ENCODE results near the gene HOXA6. TPM values are rescaled to one million over a fixed set of nuclear protein-coding genes. Genes with fewer than 3 reads are reported as not detected.

The HOXA6 gene
- total RNA-seq, 4 donors from 2014 or later, result 11.1 to 30.9 (median 18.7) TPM

- Histone ChIP-seq H3K9me3 (no peaks in the 10 kb centered on the region), H3K27ac (no peak overlapping the region), H3K4me1 (peaks cover 0 to 50% (median 1%) of the 10 kb centered on the region in 4 donors), H3K4me3 (no peak overlapping the region), H3K27me3 (peaks cover 0 to 38% of the 10 kb centered on the region in 2 donors), H3K36me3 (peaks cover 0 to 23% (median 0%) of the 10 kb centered on the region in 3 donors)
- DNase-seq (ENCODE audit: low spot score in 2 of 2), result no peak
- 63 to 68% methylated on average over 1 of the region's 1 CpG for WGBS, 2 donors
- TF ChIP-seq EP300 (IDR thresholded peaks at IDR 0.05) (no peak), POLR2A (IDR thresholded peaks at IDR 0.05) (no peak), CTCF (IDR thresholded peaks at IDR 0.05) (no peak)
These were observed 28.1 kb downstream of the HOXA6 start for GRCh38 chr7:27119412-27119911.

DNA sequence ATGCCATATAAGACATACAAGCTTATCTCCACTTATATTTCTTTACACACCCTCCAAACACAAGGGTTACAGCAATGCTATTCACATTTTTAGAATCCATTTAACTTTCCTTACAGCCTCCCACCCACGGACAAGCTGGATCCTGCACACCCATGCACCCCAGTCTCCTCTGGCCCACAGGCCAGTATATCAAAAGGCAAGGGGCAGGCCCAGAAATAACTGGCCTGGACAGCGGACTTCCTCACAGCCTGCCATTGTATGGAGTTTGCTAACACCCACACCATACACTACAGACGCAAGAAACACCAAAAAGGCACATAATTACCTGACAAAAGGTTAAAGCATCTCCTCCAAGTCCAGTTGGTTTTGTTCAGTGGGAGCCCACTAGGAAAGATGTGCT is 29.0 kb downstream of the HOXA6 start:
- H3K27me3 ChIP-seq, result peaks cover 0 to 40% of the 10 kb centered on the region in 2 donors
- no peak overlapping the region for H3K4me3 ChIP-seq
- peak overlapping the region in 1 of 4 donors; percentile 29 for H3K27ac ChIP-seq
- TF ChIP-seq EP300 (IDR thresholded peaks at IDR 0.05) (no peak), CTCF (IDR thresholded peaks at IDR 0.05) (no peak), POLR2A (IDR thresholded peaks at IDR 0.05) (no peak)
- no peak for DNase-seq (ENCODE audit: low spot score in 2 of 2)
- peaks cover 0 to 16% (median 0%) of the 10 kb centered on the region in 3 donors for H3K36me3 ChIP-seq
- H3K9me3 ChIP-seq, result no peaks in the 10 kb centered on the region
- peaks cover 0 to 52% (median 1%) of the 10 kb centered on the region in 4 donors for H3K4me1 ChIP-seq
- WGBS, 2 donors, result 47 to 52% methylated on average over 3 of the region's 3 CpGs

DNA sequence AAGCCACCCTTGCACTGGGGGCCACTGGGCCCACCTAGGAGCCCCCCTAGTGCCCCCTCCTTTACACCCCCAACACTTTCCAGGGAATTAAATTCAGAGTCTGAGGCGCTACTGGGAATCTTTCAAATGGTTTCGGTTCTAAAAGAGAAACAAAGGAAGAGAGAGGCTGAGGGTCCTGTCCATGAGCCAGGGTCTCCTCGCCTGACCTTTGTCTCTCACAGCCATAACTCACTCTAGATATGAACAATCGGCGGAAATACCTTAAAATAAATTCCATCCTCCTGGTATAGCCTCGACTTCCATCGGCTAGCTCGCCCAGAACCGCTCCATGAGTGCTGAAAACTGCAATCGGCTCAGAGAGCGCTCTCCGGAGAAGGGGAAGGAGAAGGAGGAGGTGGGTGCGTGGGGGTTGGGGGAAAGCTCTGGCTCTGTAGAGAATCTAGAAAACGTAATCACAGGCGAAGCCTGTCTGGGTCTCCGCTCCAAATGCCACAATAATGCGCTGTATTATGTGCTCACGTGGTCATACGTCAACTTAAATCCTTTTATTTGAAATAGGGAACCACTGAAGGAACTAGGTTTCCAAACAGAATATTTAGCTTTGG is 29.6 kb downstream of the HOXA6 start:
- 59 to 62% methylated on average over 19 of the region's 19 CpGs for WGBS, 2 donors
- peak overlapping the region in 1 of 4 donors; percentile 4 for H3K4me3 ChIP-seq
- H3K9me3 ChIP-seq, result no peaks in the 10 kb centered on the region
- H3K27me3 ChIP-seq, result peaks cover 0 to 40% of the 10 kb centered on the region in 2 donors
- H3K36me3 ChIP-seq, result peaks cover 0 to 16% (median 0%) of the 10 kb centered on the region in 3 donors
- H3K27ac ChIP-seq, result peak overlapping the region in 3 of 4 donors; percentile 4 to 29 (median 19)
- no peak for TF ChIP-seq CTCF (IDR thresholded peaks at IDR 0.05)
- TF ChIP-seq EP300 (IDR thresholded peaks at IDR 0.05), result no peak
- no peak for TF ChIP-seq POLR2A (IDR thresholded peaks at IDR 0.05)
- no peak for DNase-seq (ENCODE audit: low spot score in 2 of 2)
- peaks cover 0 to 52% (median 1%) of the 10 kb centered on the region in 4 donors for H3K4me1 ChIP-seq

- no peak for TF ChIP-seq CTCF (IDR thresholded peaks at IDR 0.05)
- no peak for TF ChIP-seq POLR2A (IDR thresholded peaks at IDR 0.05)
- no peak for TF ChIP-seq EP300 (IDR thresholded peaks at IDR 0.05)
- peaks cover 0 to 54% (median 1%) of the 10 kb centered on the region in 4 donors for H3K4me1 ChIP-seq
- WGBS, 2 donors, result 76 to 78% methylated on average over 12 of the region's 12 CpGs
- peak overlapping the region in 1 of 4 donors; percentile 4 for H3K4me3 ChIP-seq
- DNase-seq (ENCODE audit: low spot score in 2 of 2), result no peak
- peaks cover 0 to 47% of the 10 kb centered on the region in 2 donors for H3K27me3 ChIP-seq
- H3K27ac ChIP-seq, result peak overlapping the region in 3 of 4 donors; percentile 19 to 83 (median 29)
- no peaks in the 10 kb centered on the region for H3K9me3 ChIP-seq
- H3K36me3 ChIP-seq, result peaks cover 0 to 11% (median 0%) of the 10 kb centered on the region in 3 donors
These were observed 30.4 kb downstream of the HOXA6 start for GRCh38 chr7:27116962-27117886.
